ENCODE data around the gene C18orf63. TPM values are rescaled to one million over a fixed set of nuclear protein-coding genes. Genes with fewer than 3 reads are reported as not detected.

The C18orf63 gene
- total RNA-seq, 1 experiment from 2014 or later = not detected

GRCh38 chr18:74268933-74269620 lies 46.6 kb upstream of the C18orf63 start:
- POLR2A ChIA-PET = no interaction called here
- ATAC-seq (no peak), DNase-seq (ENCODE audit: low spot score) (no peak)
- H3K27me3 Mint-ChIP-seq (ENCODE audit: low read depth) = no peaks in the 10 kb centered on the region
- CTCF ChIA-PET = no interaction called here
- H3K9me3 Mint-ChIP-seq = no peaks in the 10 kb centered on the region
- TF ChIP-seq TEAD4 (CRISPR knock-in tag; IDR thresholded peaks at IDR 0.05) = no peak
- TF ChIP-seq MAX (CRISPR knock-in tag; IDR thresholded peaks at IDR 0.05) = no peak
- TF ChIP-seq, protein P1, sequence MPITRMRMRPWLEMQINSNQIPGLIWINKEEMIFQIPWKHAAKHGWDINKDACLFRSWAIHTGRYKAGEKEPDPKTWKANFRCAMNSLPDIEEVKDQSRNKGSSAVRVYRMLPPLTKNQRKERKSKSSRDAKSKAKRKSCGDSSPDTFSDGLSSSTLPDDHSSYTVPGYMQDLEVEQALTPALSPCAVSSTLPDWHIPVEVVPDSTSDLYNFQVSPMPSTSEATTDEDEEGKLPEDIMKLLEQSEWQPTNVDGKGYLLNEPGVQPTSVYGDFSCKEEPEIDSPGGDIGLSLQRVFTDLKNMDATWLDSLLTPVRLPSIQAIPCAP (CRISPR knock-in tag; IDR thresholded peaks at IDR 0.05) = no peak
- TF ChIP-seq, protein P2, sequence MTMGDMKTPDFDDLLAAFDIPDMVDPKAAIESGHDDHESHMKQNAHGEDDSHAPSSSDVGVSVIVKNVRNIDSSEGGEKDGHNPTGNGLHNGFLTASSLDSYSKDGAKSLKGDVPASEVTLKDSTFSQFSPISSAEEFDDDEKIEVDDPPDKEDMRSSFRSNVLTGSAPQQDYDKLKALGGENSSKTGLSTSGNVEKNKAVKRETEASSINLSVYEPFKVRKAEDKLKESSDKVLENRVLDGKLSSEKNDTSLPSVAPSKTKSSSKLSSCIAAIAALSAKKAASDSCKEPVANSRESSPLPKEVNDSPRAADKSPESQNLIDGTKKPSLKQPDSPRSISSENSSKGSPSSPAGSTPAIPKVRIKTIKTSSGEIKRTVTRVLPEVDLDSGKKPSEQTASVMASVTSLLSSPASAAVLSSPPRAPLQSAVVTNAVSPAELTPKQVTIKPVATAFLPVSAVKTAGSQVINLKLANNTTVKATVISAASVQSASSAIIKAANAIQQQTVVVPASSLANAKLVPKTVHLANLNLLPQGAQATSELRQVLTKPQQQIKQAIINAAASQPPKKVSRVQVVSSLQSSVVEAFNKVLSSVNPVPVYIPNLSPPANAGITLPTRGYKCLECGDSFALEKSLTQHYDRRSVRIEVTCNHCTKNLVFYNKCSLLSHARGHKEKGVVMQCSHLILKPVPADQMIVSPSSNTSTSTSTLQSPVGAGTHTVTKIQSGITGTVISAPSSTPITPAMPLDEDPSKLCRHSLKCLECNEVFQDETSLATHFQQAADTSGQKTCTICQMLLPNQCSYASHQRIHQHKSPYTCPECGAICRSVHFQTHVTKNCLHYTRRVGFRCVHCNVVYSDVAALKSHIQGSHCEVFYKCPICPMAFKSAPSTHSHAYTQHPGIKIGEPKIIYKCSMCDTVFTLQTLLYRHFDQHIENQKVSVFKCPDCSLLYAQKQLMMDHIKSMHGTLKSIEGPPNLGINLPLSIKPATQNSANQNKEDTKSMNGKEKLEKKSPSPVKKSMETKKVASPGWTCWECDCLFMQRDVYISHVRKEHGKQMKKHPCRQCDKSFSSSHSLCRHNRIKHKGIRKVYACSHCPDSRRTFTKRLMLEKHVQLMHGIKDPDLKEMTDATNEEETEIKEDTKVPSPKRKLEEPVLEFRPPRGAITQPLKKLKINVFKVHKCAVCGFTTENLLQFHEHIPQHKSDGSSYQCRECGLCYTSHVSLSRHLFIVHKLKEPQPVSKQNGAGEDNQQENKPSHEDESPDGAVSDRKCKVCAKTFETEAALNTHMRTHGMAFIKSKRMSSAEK (CRISPR knock-in tag; IDR thresholded peaks at IDR 0.05; ENCODE audit: borderline replicate concordance) = no peak
- TF ChIP-seq MXD4 (CRISPR knock-in tag; IDR thresholded peaks at IDR 0.05; ENCODE audit: borderline replicate concordance) = no peak
- peak overlapping the region; percentile 77 for H3K27ac Mint-ChIP-seq
- peaks cover 45% of the 10 kb centered on the region for H3K36me3 Mint-ChIP-seq
- H3K4me1 Mint-ChIP-seq = peaks cover 51% of the 10 kb centered on the region
- no peak overlapping the region for H3K4me3 Mint-ChIP-seq

GRCh38 chr18:74271635-74272034 lies 44.0 kb upstream of the C18orf63 start:
- Mint-ChIP-seq H3K27ac (no peak overlapping the region), H3K9me3 (no peaks in the 10 kb centered on the region), H3K4me3 (no peak overlapping the region), H3K4me1 (peaks cover 66% of the 10 kb centered on the region), H3K27me3 (ENCODE audit: low read depth) (no peaks in the 10 kb centered on the region), H3K36me3 (peaks cover 33% of the 10 kb centered on the region)
- DNase-seq (ENCODE audit: low spot score) = no peak
- ATAC-seq = no peak
- no peak for TF ChIP-seq CBFB (CRISPR knock-in tag; IDR thresholded peaks at IDR 0.05; ENCODE audit: low read depth)
- TF ChIP-seq TCF7 (CRISPR knock-in tag; IDR thresholded peaks at IDR 0.05; ENCODE audit: low read depth) = no peak
- ChIA-PET CTCF (no interaction called here), POLR2A (interaction anchor here (0.6 kb wide), 1 partner anchor 224 kb away, joined by 3 read pairs; no protein-coding TSS in a partner anchor)

DNA sequence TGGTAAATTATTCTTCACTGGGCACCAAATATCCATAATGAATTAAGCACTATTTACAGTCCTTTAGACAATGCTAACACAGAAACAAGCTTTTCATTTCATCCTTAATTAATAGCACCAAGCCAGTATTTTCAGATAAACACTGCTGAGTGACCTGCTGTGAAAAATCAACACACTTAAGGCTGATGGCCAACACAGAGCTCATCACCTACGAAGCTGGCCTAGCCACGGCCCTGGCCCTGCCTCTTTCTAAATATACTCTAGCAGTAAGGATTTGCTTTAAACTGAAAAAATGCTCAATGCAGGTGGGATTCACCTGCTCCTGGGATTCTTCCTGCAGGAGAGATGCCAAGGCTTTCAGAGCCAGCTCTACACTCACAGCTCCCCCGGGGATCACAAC lies 42.2 kb upstream of the C18orf63 start:
- peak overlapping the region; percentile 64; the same call in 1 of the 2 replicates for H3K27ac Mint-ChIP-seq
- H3K9me3 Mint-ChIP-seq = 0 out of 2 replicates have a peak, but pooled peaks cover 3% of the 10 kb centered on the region
- TF ChIP-seq JUN (CRISPR knock-in tag; IDR thresholded peaks at IDR 0.05) (no peak), CREM (CRISPR knock-in tag; IDR thresholded peaks at IDR 0.05) (no peak), CBFB (CRISPR knock-in tag; IDR thresholded peaks at IDR 0.05; ENCODE audit: low read depth) (no peak), GRHL2 (CRISPR knock-in tag; IDR thresholded peaks at IDR 0.05; ENCODE audit: insufficient replicate concordance, severe bottlenecking) (no peak)
- ATAC-seq = no peak
- no peak overlapping the region for H3K4me3 Mint-ChIP-seq
- no peaks in the 10 kb centered on the region for H3K27me3 Mint-ChIP-seq (ENCODE audit: low read depth)
- POLR2A ChIA-PET = no interaction called here
- no peak for DNase-seq (ENCODE audit: low spot score)
- CTCF ChIA-PET = no interaction called here
- H3K36me3 Mint-ChIP-seq = peaks cover 41% of the 10 kb centered on the region
- peaks cover 72% of the 10 kb centered on the region for H3K4me1 Mint-ChIP-seq

DNA sequence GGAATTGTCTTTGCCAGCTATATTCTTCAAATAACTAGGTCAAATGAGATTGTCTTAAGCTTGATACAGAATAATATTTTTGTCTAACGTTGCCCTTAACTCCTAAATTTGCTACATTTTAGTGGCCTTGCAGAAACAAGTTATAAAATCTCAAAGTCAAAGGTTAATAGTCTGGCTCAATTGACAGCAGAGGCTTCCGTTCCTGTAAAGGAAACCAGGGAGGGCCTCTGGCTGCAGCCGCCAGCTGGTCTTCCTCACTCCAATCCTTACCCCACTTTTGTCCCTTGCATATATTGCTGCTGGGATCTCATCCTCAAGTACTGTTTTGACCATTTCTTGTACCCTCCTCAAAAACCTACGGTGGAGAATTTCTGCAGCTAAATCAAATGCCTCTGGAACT lies 40.9 kb upstream of the C18orf63 start:
- H3K27me3 Mint-ChIP-seq (ENCODE audit: low read depth) = no peaks in the 10 kb centered on the region
- ChIA-PET POLR2A (no interaction called here), CTCF (interaction anchor here (0.6 kb wide), 1 partner anchor 1379 kb away, joined by 3 read pairs; no protein-coding TSS in a partner anchor)
- H3K9me3 Mint-ChIP-seq = 0 out of 2 replicates have a peak, but pooled peaks cover 3% of the 10 kb centered on the region
- H3K4me1 Mint-ChIP-seq = peaks cover 64% of the 10 kb centered on the region
- H3K27ac Mint-ChIP-seq = peak overlapping the region; percentile 27; the same call in 1 of the 2 replicates
- ATAC-seq (no peak), DNase-seq (ENCODE audit: low spot score) (no peak)
- H3K36me3 Mint-ChIP-seq = peaks cover 44% of the 10 kb centered on the region
- no peak overlapping the region for H3K4me3 Mint-ChIP-seq
- TF ChIP-seq, protein P2 (CRISPR knock-in tag; IDR thresholded peaks at IDR 0.05; ENCODE audit: borderline replicate concordance) = no peak
- TF ChIP-seq, protein P3, sequence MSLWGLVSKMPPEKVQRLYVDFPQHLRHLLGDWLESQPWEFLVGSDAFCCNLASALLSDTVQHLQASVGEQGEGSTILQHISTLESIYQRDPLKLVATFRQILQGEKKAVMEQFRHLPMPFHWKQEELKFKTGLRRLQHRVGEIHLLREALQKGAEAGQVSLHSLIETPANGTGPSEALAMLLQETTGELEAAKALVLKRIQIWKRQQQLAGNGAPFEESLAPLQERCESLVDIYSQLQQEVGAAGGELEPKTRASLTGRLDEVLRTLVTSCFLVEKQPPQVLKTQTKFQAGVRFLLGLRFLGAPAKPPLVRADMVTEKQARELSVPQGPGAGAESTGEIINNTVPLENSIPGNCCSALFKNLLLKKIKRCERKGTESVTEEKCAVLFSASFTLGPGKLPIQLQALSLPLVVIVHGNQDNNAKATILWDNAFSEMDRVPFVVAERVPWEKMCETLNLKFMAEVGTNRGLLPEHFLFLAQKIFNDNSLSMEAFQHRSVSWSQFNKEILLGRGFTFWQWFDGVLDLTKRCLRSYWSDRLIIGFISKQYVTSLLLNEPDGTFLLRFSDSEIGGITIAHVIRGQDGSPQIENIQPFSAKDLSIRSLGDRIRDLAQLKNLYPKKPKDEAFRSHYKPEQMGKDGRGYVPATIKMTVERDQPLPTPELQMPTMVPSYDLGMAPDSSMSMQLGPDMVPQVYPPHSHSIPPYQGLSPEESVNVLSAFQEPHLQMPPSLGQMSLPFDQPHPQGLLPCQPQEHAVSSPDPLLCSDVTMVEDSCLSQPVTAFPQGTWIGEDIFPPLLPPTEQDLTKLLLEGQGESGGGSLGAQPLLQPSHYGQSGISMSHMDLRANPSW (CRISPR knock-in tag; conservative IDR thresholded peaks at IDR 0.05; ENCODE audit: low read depth) = no peak
- no peak for TF ChIP-seq ZNF416 (CRISPR knock-in tag; IDR thresholded peaks at IDR 0.05)
- no peak for TF ChIP-seq TCF7 (CRISPR knock-in tag; IDR thresholded peaks at IDR 0.05; ENCODE audit: low read depth)
- TF ChIP-seq RELA (CRISPR knock-in tag; IDR thresholded peaks at IDR 0.05; ENCODE audit: borderline replicate concordance) = no peak
- TF ChIP-seq PRRX2 (CRISPR knock-in tag; IDR thresholded peaks at IDR 0.05) = no peak
- TF ChIP-seq FOXJ3 (CRISPR knock-in tag; IDR thresholded peaks at IDR 0.05; ENCODE audit: borderline replicate concordance) = no peak
